Measurements from ENCODE around the gene PDK2.

The PDK2 gene

GRCh38 chr17:50117202-50118051 lies 22.3 kb downstream of the PDK2 start:
- DNase-seq (ENCODE audit: low read depth), result peak; percentile 53

DNA sequence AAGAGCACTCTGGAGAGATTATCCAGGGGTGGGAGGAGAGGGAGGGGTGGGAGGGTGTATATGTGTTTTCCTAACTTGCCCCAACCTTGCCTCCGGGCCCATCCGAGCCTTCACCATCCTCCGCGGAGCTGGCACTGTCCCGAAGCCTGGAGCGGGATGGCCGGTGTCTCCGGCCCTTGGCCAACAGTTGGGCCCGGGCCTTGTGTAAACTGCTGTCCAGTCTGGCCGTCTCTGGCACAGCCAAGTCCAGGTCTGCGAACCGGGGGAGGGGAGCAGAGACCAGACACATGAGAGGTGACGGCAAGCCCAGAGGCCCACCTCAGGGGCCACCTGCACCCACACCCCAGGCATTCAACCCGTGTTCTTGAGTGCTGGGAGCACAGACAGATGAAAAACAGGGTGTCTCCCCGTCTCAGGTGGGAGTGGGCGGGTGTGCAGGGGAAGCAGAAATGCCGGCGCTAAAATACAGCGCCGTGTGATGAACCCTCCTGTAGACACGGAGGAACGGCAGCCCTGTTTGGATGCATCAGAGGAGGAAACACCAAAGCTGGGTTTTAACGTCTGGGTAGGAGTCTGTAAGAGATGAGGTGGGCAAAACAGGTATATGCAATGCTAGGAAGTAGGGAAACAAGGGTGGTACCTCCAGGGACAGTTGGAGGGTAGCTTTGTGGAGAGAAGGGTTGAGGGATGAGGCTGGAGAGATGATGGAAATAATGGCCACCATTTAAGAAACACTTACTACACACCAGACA lies 23.1 kb downstream of the PDK2 start:
- no peak for DNase-seq (ENCODE audit: low read depth)

- no peak for DNase-seq (ENCODE audit: low read depth)
Observed at GRCh38 chr17:50118828-50119218, 23.7 kb downstream of the PDK2 start.

- DNase-seq (ENCODE audit: low read depth), result no peak
Observed at GRCh38 chr17:50120475-50121253, 25.5 kb downstream of the PDK2 start.

DNA sequence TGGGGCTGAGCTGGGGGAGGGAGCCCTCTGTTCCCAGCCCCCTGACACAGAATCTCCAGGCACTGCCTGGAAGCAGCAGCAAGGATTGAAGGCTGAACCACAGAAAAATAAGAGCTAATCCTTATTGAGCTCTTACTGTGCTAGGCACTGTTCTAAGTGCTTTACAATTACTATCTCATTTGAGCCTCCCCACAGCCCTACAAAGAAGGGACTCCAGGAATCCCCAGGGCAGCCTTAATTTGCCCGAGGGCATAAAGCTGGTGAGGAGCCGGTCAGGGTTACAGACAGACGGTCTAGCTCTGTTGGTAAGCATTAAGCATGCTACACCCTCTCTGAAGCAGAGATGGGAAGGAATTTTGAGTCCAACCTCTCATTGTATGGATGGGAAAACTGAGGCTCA lies 27.8 kb downstream of the PDK2 start:
- DNase-seq (ENCODE audit: low read depth), result no peak

- DNase-seq (ENCODE audit: low read depth), result no peak
Observed at GRCh38 chr17:50123649-50124349, 28.6 kb downstream of the PDK2 start.

GRCh38 chr17:50125420-50125997 lies 30.4 kb downstream of the PDK2 start:
- no peak for DNase-seq (ENCODE audit: low read depth)

DNA sequence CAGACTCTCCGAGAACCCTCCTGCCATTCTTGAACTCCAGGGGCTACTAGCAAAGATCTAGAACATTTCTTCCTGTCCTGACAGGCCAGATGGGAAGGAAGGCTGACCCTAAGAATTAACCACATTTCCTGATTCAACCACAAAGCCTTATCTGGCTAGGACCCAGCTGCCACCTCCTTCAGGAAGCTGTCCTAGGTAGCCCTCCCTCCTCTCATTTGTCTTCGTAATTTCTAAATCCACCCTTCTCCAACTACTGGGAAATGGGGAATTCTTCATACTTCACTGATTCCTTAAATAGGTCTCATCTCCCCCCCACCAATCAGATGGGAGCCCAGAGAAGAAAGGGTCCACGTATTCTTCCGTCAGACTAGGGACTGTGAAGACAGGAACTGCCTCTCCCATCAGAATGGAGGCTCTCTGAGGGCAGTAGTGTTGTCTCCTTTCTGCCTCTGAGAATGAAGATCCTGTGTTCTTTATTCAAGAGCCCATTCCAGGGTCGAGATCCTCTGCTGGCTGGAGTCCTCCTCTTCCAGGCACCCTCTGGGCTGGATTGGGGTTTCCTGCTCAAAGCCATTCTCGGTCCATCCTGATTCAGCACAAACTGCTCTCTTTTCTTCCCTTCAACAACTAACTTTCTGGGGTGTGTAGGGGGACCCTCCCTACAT lies 32.7 kb downstream of the PDK2 start:
- no peak for DNase-seq (ENCODE audit: low read depth)

DNA sequence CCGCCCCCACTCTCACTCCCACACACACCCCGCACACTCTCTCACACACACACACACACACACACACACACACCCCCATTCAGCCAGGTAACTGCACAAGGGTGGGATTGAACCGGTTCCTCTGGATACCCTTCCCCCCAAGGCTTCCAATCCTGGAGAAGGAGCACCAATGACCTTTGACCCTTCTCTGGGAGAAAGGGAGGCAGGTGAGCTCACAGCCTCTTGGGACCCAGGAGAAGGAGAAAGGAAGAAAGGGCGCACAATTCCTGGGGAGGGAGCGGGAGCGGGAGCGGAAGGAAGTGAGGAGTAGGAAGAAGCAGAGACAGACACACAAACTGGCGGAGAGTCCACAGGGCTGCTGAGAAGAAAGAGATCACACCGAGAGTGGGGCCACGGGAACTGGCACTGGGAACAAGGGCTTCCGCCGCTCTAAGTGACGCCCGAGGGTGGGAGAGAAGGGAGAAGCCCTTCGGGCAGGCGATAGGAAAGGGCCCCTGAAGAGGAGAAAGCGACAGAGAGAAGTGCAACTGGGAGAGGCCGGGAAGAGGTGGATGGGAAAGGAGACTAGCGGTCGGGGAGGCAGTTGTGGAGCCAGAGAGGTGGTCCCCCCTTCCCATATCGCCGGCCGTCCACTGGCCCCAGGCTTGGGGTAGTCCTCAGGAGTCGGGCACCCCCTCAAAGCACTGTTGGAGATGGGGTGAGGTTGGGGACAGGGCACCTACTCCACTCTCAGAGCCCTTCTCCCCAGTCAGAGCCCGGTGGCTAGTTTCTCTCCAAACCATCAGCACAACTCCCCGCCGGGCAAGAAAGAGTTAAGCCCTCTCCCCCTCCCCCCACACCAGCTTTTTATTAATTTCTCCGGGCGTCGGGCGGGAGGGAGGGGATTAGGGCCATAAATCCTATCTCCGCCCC lies 33.5 kb downstream of the PDK2 start:
- DNase-seq (ENCODE audit: low read depth), result no peak

- no peak for DNase-seq (ENCODE audit: low read depth)
Observed at GRCh38 chr17:50129353-50129727, 34.2 kb downstream of the PDK2 start.

DNA sequence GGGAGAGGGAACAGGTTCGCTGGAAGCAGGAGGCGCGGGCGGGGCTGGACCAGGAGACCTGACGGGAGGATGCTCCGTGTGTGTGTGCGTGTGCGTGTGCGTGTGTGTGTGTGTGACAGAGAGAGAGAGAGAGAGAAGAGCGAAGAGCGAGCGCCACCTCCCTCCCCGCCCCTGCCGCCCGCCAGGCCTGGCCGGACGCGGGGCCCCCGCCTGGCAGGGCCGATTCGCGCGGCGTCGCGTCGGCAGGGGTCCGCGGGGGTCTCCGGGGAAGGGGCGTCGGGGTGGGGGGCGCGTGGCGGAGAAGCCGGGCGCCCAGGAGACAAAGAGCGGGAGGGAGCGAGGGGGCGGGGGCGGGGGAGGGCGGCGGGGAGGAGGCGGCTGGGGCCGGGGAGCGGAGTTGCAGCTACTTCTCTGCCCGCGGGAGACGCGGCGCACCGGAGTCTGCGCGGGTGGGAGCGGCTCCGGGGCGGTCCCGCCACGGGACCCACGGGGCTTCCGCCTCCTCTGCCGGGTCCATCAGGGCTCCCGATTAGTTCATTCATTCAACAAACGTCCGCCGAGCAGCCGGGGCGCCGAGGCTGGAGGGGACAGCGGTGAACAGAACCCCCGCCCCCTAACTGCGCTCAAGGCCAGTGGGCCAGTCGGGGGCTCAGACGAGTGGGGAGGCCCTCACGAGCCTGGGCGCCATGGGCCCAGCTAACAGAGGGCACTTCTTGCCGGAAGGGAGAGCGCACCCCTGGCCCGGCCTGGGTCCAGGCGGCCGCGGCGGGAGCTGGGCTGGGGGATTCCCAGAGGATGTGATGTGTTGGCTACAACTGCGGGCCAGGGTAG lies 34.8 kb downstream of the PDK2 start, which contains the start of gene SAMD14:
SAMD14 (minus strand) TSS at position 433 of the 831 bp plus-strand sequence. CDS start 5,201 bp downstream, outside the sequence.
- DNase-seq (ENCODE audit: low read depth), result peak; percentile 31

GRCh38 chr17:50130559-50131305 lies 35.6 kb downstream of the PDK2 start:
- DNase-seq (ENCODE audit: low read depth), result no peak

GRCh38 chr17:50132104-50132794 lies 37.1 kb downstream of the PDK2 start:
- DNase-seq (ENCODE audit: low read depth), result no peak

- no peak for DNase-seq (ENCODE audit: low read depth)
Observed at GRCh38 chr17:50133028-50133768, 38.0 kb downstream of the PDK2 start.

GRCh38 chr17:50133769-50134099 lies 38.6 kb downstream of the PDK2 start:
- no peak for DNase-seq (ENCODE audit: low read depth)

- DNase-seq (ENCODE audit: low read depth), result no peak
Observed at GRCh38 chr17:50134206-50135110, 39.3 kb downstream of the PDK2 start.
